Endothelial cell (in vitro differentiated cells): Measurements from ENCODE around the gene FOXL3. TPM values are rescaled to one million over a fixed set of nuclear protein-coding genes. Genes with fewer than 3 reads are reported as not detected.

Source experiments
- DNase-seq: peaks from one replicate; pipeline ENCODE4 v3.0.0; 2021; ENCODE audit warnings: low spot score
- H3K27ac Mint-ChIP-seq: one replicate; pipeline ENCODE4 v1.8.0; 2021; ENCODE audit warnings: mixed read lengths, inconsistent platforms; ENCODE audit not compliant: unreplicated experiment
- H3K27me3 Mint-ChIP-seq: one replicate; pipeline ENCODE4 v1.8.0; 2021; ENCODE audit warnings: mild to moderate bottlenecking, moderate library complexity, mixed read lengths, inconsistent platforms; ENCODE audit not compliant: unreplicated experiment
- H3K36me3 Mint-ChIP-seq: one replicate; pipeline ENCODE4 v1.8.0; 2021; ENCODE audit warnings: mild to moderate bottlenecking, low read depth, mixed read lengths, inconsistent platforms; ENCODE audit not compliant: unreplicated experiment
- H3K4me1 Mint-ChIP-seq: one replicate; pipeline ENCODE4 v1.8.0; 2021; ENCODE audit warnings: mild to moderate bottlenecking, mixed read lengths, inconsistent platforms; ENCODE audit not compliant: unreplicated experiment
- H3K4me3 Mint-ChIP-seq: one replicate; pipeline ENCODE4 v1.8.0; 2021; ENCODE audit warnings: mild to moderate bottlenecking, mixed read lengths, inconsistent platforms; ENCODE audit not compliant: unreplicated experiment
- H3K9me3 Mint-ChIP-seq: one replicate; pipeline ENCODE4 v1.8.0; 2021; ENCODE audit warnings: mixed read lengths, inconsistent platforms; ENCODE audit not compliant: unreplicated experiment
- CTCF ChIP-seq: fragments of 200-600 bp; sonication (generic); IDR thresholded peaks from one replicate; pipeline ENCODE4 v1.5.0; 2021; ENCODE audit warnings: antibody characterized with exemption; ENCODE audit not compliant: unreplicated experiment
- total RNA-seq: library from RNA; stranded (reverse); fragmentation: NEBNext Ultra II Directional; extraction: Animal tissue kit (Norgen Biotek cat#: 25700); gene quantifications from one replicate; pipeline ENCODE4 v1.2.1, GENCODE V29; 2021; ENCODE audit not compliant: unreplicated experiment

FOXL3 gene
- total RNA-seq, 1 donor from 2014 or later: not detected

GRCh38 chr7:317643-318405, 27.9 kb downstream of the FOXL3 start:
- no peak for DNase-seq
- H3K4me3 Mint-ChIP-seq: no peak overlapping the region
- no peaks in the 10 kb centered on the region for H3K36me3 Mint-ChIP-seq
- no peaks in the 10 kb centered on the region for H3K4me1 Mint-ChIP-seq
- H3K9me3 Mint-ChIP-seq: no peaks in the 10 kb centered on the region
- peaks cover 5% of the 10 kb centered on the region for H3K27me3 Mint-ChIP-seq
- TF ChIP-seq CTCF: no peak
- H3K27ac Mint-ChIP-seq: no peak overlapping the region

- Mint-ChIP-seq H3K9me3 (no peaks in the 10 kb centered on the region), H3K27me3 (peaks cover 5% of the 10 kb centered on the region), H3K36me3 (no peaks in the 10 kb centered on the region), H3K4me1 (no peaks in the 10 kb centered on the region), H3K27ac (no peak overlapping the region), H3K4me3 (no peak overlapping the region)
- DNase-seq: no peak
- no peak for TF ChIP-seq CTCF
Measured at GRCh38 chr7:318476-318875, 28.5 kb downstream of the FOXL3 start.

GRCh38 chr7:318878-319661, 29.1 kb downstream of the FOXL3 start:
- no peaks in the 10 kb centered on the region for H3K9me3 Mint-ChIP-seq
- no peak for DNase-seq
- no peaks in the 10 kb centered on the region for H3K4me1 Mint-ChIP-seq
- H3K4me3 Mint-ChIP-seq: no peak overlapping the region
- no peak for TF ChIP-seq CTCF
- H3K36me3 Mint-ChIP-seq: no peaks in the 10 kb centered on the region
- peaks cover 5% of the 10 kb centered on the region for H3K27me3 Mint-ChIP-seq
- H3K27ac Mint-ChIP-seq: no peak overlapping the region

- Mint-ChIP-seq H3K4me3 (no peak overlapping the region), H3K27me3 (peaks cover 5% of the 10 kb centered on the region), H3K36me3 (no peaks in the 10 kb centered on the region), H3K9me3 (no peaks in the 10 kb centered on the region), H3K27ac (no peak overlapping the region), H3K4me1 (no peaks in the 10 kb centered on the region)
- no peak for TF ChIP-seq CTCF
- no peak for DNase-seq
Measured at GRCh38 chr7:320297-320696, 30.3 kb downstream of the FOXL3 start.
